Measurements from ENCODE around the gene SUCLG2. TPM values are rescaled to one million over a fixed set of nuclear protein-coding genes. Genes with fewer than 3 reads are reported as not detected.

The SUCLG2 gene
- total RNA-seq, 1 donor from 2014 or later = 53.8 TPM

GRCh38 chr3:67437789-67438188 is 216.6 kb downstream of the SUCLG2 start:
- ATAC-seq (no peak), DNase-seq (no peak)
- Histone ChIP-seq H3K4me3 (no peak overlapping the region), H3K27me3 (no peaks in the 10 kb centered on the region), H3K4me1 (no peaks in the 10 kb centered on the region), H3K27ac (no peak overlapping the region), H3K36me3 (no peaks in the 10 kb centered on the region), H3K9me3 (no peaks in the 10 kb centered on the region)
- intact Hi-C loops (cut with DNase I) = no loop called here
- no peak for TF ChIP-seq CTCF (IDR thresholded peaks at IDR 0.05)

GRCh38 chr3:67437090-67437489 is 217.3 kb downstream of the SUCLG2 start:
- DNase-seq = no peak
- Histone ChIP-seq H3K4me1 (no peaks in the 10 kb centered on the region), H3K4me3 (no peak overlapping the region), H3K27ac (no peak overlapping the region), H3K36me3 (no peaks in the 10 kb centered on the region), H3K9me3 (no peaks in the 10 kb centered on the region), H3K27me3 (no peaks in the 10 kb centered on the region)
- no peak for TF ChIP-seq CTCF (IDR thresholded peaks at IDR 0.05)
- ATAC-seq = no peak
- intact Hi-C loops (cut with DNase I) = no loop called here

GRCh38 chr3:67433109-67433508 is 221.3 kb downstream of the SUCLG2 start:
- Histone ChIP-seq H3K27ac (no peak overlapping the region), H3K36me3 (no peaks in the 10 kb centered on the region), H3K4me1 (no peaks in the 10 kb centered on the region), H3K9me3 (no peaks in the 10 kb centered on the region), H3K27me3 (no peaks in the 10 kb centered on the region), H3K4me3 (no peak overlapping the region)
- no peak for DNase-seq
- no peak for ATAC-seq
- intact Hi-C loops (cut with DNase I) = no loop called here
- no peak for TF ChIP-seq CTCF (IDR thresholded peaks at IDR 0.05)

GRCh38 chr3:67431887-67432286 is 222.5 kb downstream of the SUCLG2 start:
- Histone ChIP-seq H3K4me3 (no peak overlapping the region), H3K4me1 (no peaks in the 10 kb centered on the region), H3K36me3 (no peaks in the 10 kb centered on the region), H3K27ac (no peak overlapping the region), H3K27me3 (no peaks in the 10 kb centered on the region), H3K9me3 (no peaks in the 10 kb centered on the region)
- intact Hi-C loops (cut with DNase I) = no loop called here
- TF ChIP-seq CTCF (IDR thresholded peaks at IDR 0.05) = no peak
- DNase-seq (no peak), ATAC-seq (no peak)

- intact Hi-C loops (cut with DNase I) = no loop called here
- TF ChIP-seq CTCF (IDR thresholded peaks at IDR 0.05) = no peak
- DNase-seq (no peak), ATAC-seq (no peak)
- no peaks in the 10 kb centered on the region for H3K36me3 ChIP-seq
- H3K27ac ChIP-seq = no peak overlapping the region
- no peaks in the 10 kb centered on the region for H3K4me1 ChIP-seq
- no peaks in the 10 kb centered on the region for H3K27me3 ChIP-seq
- H3K4me3 ChIP-seq = no peak overlapping the region
- no peaks in the 10 kb centered on the region for H3K9me3 ChIP-seq
Observed at GRCh38 chr3:67423722-67424121, 230.7 kb downstream of the SUCLG2 start.

GRCh38 chr3:67421912-67422311 is 232.5 kb downstream of the SUCLG2 start:
- Histone ChIP-seq H3K27ac (no peak overlapping the region), H3K4me3 (no peak overlapping the region), H3K4me1 (no peaks in the 10 kb centered on the region), H3K9me3 (no peaks in the 10 kb centered on the region), H3K27me3 (no peaks in the 10 kb centered on the region), H3K36me3 (no peaks in the 10 kb centered on the region)
- intact Hi-C loops (cut with DNase I) = no loop called here
- no peak for DNase-seq
- no peak for ATAC-seq
- no peak for TF ChIP-seq CTCF (IDR thresholded peaks at IDR 0.05)

All from upper lobe of right lung (tissue), 1 donor.